ENCODE measurements around the gene ISG15.

ISG15 gene

DNA sequence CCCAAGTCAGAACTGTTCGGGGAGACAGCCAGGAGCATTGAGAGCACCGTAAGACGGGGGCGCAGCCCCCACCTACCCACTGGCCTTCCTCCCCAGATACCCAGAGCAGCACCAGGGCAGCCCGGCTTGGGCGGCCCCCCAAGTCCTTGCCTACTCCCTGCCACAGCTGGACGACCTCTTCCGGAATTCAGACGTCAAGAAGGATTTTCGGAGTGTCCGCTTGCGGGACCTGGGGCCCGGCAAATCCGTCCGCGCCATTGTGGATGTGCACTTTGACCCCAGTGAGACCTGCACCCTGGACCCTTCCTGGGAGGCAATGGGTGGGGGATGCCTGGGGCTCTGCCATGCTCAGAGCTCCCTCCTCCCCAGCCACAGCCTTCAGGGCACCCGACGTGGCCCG is 34.1 kb downstream of the ISG15 start:
- TF ChIP-seq, protein P1, sequence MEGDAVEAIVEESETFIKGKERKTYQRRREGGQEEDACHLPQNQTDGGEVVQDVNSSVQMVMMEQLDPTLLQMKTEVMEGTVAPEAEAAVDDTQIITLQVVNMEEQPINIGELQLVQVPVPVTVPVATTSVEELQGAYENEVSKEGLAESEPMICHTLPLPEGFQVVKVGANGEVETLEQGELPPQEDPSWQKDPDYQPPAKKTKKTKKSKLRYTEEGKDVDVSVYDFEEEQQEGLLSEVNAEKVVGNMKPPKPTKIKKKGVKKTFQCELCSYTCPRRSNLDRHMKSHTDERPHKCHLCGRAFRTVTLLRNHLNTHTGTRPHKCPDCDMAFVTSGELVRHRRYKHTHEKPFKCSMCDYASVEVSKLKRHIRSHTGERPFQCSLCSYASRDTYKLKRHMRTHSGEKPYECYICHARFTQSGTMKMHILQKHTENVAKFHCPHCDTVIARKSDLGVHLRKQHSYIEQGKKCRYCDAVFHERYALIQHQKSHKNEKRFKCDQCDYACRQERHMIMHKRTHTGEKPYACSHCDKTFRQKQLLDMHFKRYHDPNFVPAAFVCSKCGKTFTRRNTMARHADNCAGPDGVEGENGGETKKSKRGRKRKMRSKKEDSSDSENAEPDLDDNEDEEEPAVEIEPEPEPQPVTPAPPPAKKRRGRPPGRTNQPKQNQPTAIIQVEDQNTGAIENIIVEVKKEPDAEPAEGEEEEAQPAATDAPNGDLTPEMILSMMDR (IDR thresholded peaks at IDR 0.05; ENCODE audit: low read depth, low read length, missing control alignments): no peak
- DNase-seq (ENCODE audit: extremely low read depth, low read depth): no peak
- no peak overlapping the region for H3K4me3 ChIP-seq (replicated peaks; ENCODE audit: low read depth, low read length)

DNA sequence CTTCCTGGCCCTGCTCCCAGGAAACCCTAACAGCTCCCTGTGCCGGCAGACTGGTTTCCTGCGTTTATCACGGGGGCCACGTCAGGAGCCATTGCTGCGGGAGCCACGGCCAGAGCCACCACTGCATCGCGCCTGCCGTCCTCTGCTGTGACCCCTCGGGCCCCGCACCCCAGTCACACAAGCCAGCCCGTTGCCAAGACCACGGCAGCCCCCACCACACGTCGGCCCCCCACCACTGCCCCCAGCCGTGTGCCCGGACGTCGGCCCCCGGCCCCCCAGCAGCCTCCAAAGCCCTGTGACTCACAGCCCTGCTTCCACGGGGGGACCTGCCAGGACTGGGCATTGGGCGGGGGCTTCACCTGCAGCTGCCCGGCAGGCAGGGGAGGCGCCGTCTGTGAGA is 34.7 kb downstream of the ISG15 start:
- no peak for DNase-seq (ENCODE audit: extremely low read depth, low read depth)
- TF ChIP-seq, protein P1 (IDR thresholded peaks at IDR 0.05; ENCODE audit: low read depth, low read length, missing control alignments): no peak
- no peak overlapping the region for H3K4me3 ChIP-seq (replicated peaks; ENCODE audit: low read depth, low read length)

DNA sequence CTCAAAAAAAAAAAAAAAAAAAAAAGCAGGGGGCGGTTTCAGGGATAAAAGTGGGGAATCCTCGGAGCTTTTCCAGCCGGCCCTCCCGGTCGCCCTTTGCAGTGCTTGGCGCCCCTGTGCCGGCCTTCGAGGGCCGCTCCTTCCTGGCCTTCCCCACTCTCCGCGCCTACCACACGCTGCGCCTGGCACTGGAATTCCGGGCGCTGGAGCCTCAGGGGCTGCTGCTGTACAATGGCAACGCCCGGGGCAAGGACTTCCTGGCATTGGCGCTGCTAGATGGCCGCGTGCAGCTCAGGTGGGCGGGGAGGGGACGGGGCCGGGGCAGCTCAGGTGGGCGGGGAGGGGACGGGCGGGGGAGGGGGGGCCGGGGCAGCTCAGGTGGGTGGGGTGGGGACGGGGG is 35.5 kb downstream of the ISG15 start:
- DNase-seq (ENCODE audit: extremely low read depth, low read depth): no peak
- H3K4me3 ChIP-seq (replicated peaks; ENCODE audit: low read depth, low read length): no peak overlapping the region
- TF ChIP-seq, protein P1 (IDR thresholded peaks at IDR 0.05; ENCODE audit: low read depth, low read length, missing control alignments): no peak

DNA sequence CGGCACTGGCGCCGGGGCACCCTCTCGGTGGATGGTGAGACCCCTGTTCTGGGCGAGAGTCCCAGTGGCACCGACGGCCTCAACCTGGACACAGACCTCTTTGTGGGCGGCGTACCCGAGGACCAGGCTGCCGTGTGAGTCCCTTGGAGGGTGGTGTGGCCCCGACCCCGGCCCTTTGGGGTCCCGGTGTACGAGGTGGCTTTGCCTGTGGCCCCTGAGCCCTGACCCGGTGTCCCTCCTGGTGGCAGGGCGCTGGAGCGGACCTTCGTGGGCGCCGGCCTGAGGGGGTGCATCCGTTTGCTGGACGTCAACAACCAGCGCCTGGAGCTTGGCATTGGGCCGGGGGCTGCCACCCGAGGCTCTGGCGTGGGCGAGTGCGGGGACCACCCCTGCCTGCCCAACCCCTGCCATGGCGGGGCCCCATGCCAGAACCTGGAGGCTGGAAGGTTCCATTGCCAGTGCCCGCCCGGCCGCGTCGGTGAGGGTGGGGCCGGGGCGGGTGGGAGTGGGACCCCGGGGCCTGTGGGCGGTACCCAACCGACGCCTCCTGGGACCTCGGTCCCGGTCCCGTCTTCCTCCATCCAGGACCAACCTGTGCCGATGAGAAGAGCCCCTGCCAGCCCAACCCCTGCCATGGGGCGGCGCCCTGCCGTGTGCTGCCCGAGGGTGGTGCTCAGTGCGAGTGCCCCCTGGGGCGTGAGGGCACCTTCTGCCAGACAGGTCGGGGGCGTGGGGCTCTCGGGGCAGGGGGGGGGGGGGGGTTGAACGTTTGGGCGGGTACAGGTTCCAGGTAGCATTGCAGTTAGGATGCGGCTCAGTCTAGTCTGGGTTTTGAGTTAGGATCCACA is 36.2 kb downstream of the ISG15 start:
- DNase-seq (ENCODE audit: extremely low read depth, low read depth): no peak
- TF ChIP-seq, protein P1 (IDR thresholded peaks at IDR 0.05; ENCODE audit: low read depth, low read length, missing control alignments): no peak
- H3K4me3 ChIP-seq (replicated peaks; ENCODE audit: low read depth, low read length): no peak overlapping the region

DNA sequence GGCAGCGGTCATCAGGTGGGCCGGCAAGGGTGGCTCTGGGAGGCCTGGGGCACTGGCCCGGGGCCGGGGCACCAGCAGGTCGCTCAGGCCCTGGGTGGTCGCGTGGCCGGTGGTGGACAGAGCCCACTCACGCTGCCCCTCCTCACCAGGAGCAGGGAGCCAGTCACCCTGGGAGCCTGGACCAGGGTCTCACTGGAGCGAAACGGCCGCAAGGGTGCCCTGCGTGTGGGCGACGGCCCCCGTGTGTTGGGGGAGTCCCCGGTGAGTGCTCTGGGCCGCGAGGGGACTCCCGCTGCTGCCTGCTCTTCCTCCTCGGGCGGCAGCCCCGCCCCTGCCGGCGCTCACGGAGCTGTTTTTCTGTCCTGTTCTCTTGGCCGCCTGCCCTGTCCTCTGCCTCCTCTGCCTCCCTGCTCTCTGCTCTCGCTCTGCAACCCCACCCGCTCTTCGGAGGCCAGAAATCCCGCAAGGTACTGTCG is 37.3 kb downstream of the ISG15 start:
- TF ChIP-seq, protein P1 (IDR thresholded peaks at IDR 0.05; ENCODE audit: low read depth, low read length, missing control alignments): no peak
- no peak for DNase-seq (ENCODE audit: extremely low read depth, low read depth)
- no peak overlapping the region for H3K4me3 ChIP-seq (replicated peaks; ENCODE audit: low read depth, low read length)

DNA sequence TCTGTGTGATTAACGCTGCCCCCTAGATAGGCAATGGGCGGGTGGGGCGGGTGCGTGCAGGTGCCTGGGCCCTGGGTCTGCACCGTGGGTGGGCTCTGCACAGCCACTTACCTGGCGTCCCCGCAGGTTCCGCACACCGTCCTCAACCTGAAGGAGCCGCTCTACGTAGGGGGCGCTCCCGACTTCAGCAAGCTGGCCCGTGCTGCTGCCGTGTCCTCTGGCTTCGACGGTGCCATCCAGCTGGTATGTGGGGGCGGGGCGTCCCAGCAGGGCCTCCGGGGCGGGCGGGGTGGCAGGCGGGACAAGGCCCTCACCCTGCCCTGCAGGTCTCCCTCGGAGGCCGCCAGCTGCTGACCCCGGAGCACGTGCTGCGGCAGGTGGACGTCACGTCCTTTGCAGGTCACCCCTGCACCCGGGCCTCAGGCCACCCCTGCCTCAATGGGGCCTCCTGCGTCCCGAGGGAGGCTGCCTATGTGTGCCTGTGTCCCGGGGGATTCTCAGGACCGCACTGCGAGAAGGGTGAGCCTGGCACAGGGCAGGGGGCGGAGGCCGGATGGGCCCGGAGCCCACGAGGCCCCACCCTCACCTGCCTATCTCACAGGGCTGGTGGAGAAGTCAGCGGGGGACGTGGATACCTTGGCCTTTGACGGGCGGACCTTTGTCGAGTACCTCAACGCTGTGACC is 38.0 kb downstream of the ISG15 start:
- TF ChIP-seq, protein P1 (IDR thresholded peaks at IDR 0.05; ENCODE audit: low read depth, low read length, missing control alignments): no peak
- H3K4me3 ChIP-seq (replicated peaks; ENCODE audit: low read depth, low read length): no peak overlapping the region
- no peak for DNase-seq (ENCODE audit: extremely low read depth, low read depth)
